ENCODE data around the gene ZC2HC1B.

Gene ZC2HC1B

GRCh38 chr6:143936347-143936746, 72.1 kb downstream of the ZC2HC1B start:
- DNase-seq, result no peak

- no peak for DNase-seq
Measured at GRCh38 chr6:143936778-143937667, 72.7 kb downstream of the ZC2HC1B start.

GRCh38 chr6:143937668-143937970, 73.3 kb downstream of the ZC2HC1B start:
- no peak for DNase-seq

- no peak for DNase-seq
Measured at GRCh38 chr6:143939364-143939763, 75.1 kb downstream of the ZC2HC1B start.

GRCh38 chr6:143940011-143940597, 75.8 kb downstream of the ZC2HC1B start:
- DNase-seq, result peak; percentile 61

GRCh38 chr6:143941852-143942627, 77.8 kb downstream of the ZC2HC1B start:
- DNase-seq, result peak; percentile 82

- DNase-seq, result no peak
Measured at GRCh38 chr6:143948208-143948607, 83.9 kb downstream of the ZC2HC1B start.

GRCh38 chr6:143949535-143949934, 85.3 kb downstream of the ZC2HC1B start:
- no peak for DNase-seq

- no peak for DNase-seq
Measured at GRCh38 chr6:143949962-143950361, 85.7 kb downstream of the ZC2HC1B start.

GRCh38 chr6:143950875-143951274, 86.6 kb downstream of the ZC2HC1B start:
- no peak for DNase-seq

GRCh38 chr6:143952060-143952778, 87.9 kb downstream of the ZC2HC1B start:
- DNase-seq, result no peak

- no peak for DNase-seq
Measured at GRCh38 chr6:143952947-143953701, 88.8 kb downstream of the ZC2HC1B start.

- no peak for DNase-seq
Measured at GRCh38 chr6:143953922-143954321, 89.6 kb downstream of the ZC2HC1B start.

- no peak for DNase-seq
Measured at GRCh38 chr6:143955971-143956370, 91.7 kb downstream of the ZC2HC1B start.

- no peak for DNase-seq
Measured at GRCh38 chr6:143957679-143958274, 93.5 kb downstream of the ZC2HC1B start.

- DNase-seq, result no peak
Measured at GRCh38 chr6:143958839-143959399, 94.6 kb downstream of the ZC2HC1B start.

GRCh38 chr6:143959927-143960326, 95.7 kb downstream of the ZC2HC1B start:
- DNase-seq, result no peak

GRCh38 chr6:143961066-143961465, 96.8 kb downstream of the ZC2HC1B start:
- no peak for DNase-seq

GRCh38 chr6:143961886-143962878, 97.9 kb downstream of the ZC2HC1B start:
- no peak for DNase-seq
